HEK293 (cell line): ENCODE results near the gene VRTN.

Source experiments
- CTCF ChIA-PET: fragments of 350-600 bp; formaldehyde crosslinking; extraction: SDS; loops from one replicate; lab custom pipeline; 2021; ENCODE audit warnings: antibody characterized with exemption; lab: Yijun Ruan, JAX
- POLR2A ChIA-PET: fragments of 300-600 bp; formaldehyde crosslinking; extraction: SDS; loops from one replicate; lab custom pipeline; 2020; ENCODE audit warnings: antibody characterized with exemption, inconsistent platforms; lab: Yijun Ruan, JAX
- H3K27ac ChIP-seq: fragments of 200-500 bp; sonication (Bioruptor generic); 2 replicates; pipeline ENCODE4 v1.5.1; 2014; ENCODE audit warnings: low read depth, low read length, control low read depth, inconsistent platforms; ENCODE audit errors: extremely low read depth
- H3K36me3 ChIP-seq, 2 experiments: fragments of 200-500 bp in 1 of 2; sonication (Bioruptor generic) in 1 of 2; 1 replicate in 1 of 2; 2 replicates in 1 of 2; pipeline ENCODE4 v1.5.1; 2014 to 2017; ENCODE audit warnings: inconsistent platforms in 2 of 2, low read length in 2 of 2; ENCODE audit not compliant: control insufficient read depth in 2 of 2, insufficient read depth in 1 of 2
- H3K4me1 ChIP-seq: fragments of 200-500 bp; sonication (Bioruptor generic); 2 replicates; pipeline ENCODE4 v1.5.1; 2014; ENCODE audit warnings: mild to moderate bottlenecking, low read length, inconsistent platforms; ENCODE audit not compliant: control insufficient read depth, insufficient read depth
- H3K4me3 ChIP-seq: 2 replicates; pipeline ENCODE4 v1.5.1; 2011; ENCODE audit warnings: low read depth, mild to moderate bottlenecking, control low read depth, low read length, moderate library complexity
- H3K9me3 ChIP-seq: fragments of 200-500 bp; sonication (Bioruptor generic); 2 replicates; pipeline ENCODE4 v1.5.1; 2014; ENCODE audit warnings: low read depth, low read length, inconsistent platforms; ENCODE audit not compliant: control insufficient read depth, insufficient read depth
- BCL11A ChIP-seq: fragments of 450-650 bp; formaldehyde crosslinking; IDR thresholded peaks from 2 replicates; pipeline ENCODE4 v1.5.1; 2016; ENCODE audit warnings: low read depth, missing biosample characterization, missing genetic modification characterization
- INSM2 ChIP-seq: fragments of 450-650 bp; formaldehyde crosslinking; IDR thresholded peaks from 2 replicates; pipeline ENCODE4 v1.5.1; 2016; ENCODE audit warnings: missing biosample characterization, missing genetic modification characterization
- KLF10 ChIP-seq: fragments of 450-650 bp; IDR thresholded peaks from 2 replicates; pipeline ENCODE4 v1.5.1; 2018; ENCODE audit warnings: missing biosample characterization, mild to moderate bottlenecking, missing genetic modification characterization
- SP7 ChIP-seq: fragments of 450-650 bp; formaldehyde crosslinking; IDR thresholded peaks from 2 replicates; pipeline ENCODE4 v1.5.1; 2016; ENCODE audit warnings: missing biosample characterization, missing genetic modification characterization
- ZBTB10 ChIP-seq: fragments of 450-650 bp; formaldehyde crosslinking; IDR thresholded peaks from 2 replicates; pipeline ENCODE4 v1.5.1; 2016; ENCODE audit warnings: missing biosample characterization, missing genetic modification characterization
- ZBTB26 ChIP-seq: fragments of 450-650 bp; formaldehyde crosslinking; optimal IDR thresholded peaks from 2 replicates; pipeline ENCODE3; 2016; ENCODE audit warnings: missing biosample characterization, mild to moderate bottlenecking, missing genetic modification characterization
- ZBTB48 ChIP-seq: fragments of 450-650 bp; formaldehyde crosslinking; IDR thresholded peaks from 2 replicates; pipeline ENCODE4 v1.5.1; 2016; ENCODE audit warnings: missing biosample characterization, missing genetic modification characterization
- ZNF16 ChIP-seq: fragments of 450-650 bp; formaldehyde crosslinking; IDR thresholded peaks from 2 replicates; pipeline ENCODE4 v1.5.1; 2016; ENCODE audit warnings: low read depth, missing biosample characterization, missing genetic modification characterization
- ZNF175 ChIP-seq: fragments of 450-650 bp; formaldehyde crosslinking; IDR thresholded peaks from 2 replicates; pipeline ENCODE4 v1.5.1; 2016; ENCODE audit warnings: missing biosample characterization, missing genetic modification characterization
- ZNF24 ChIP-seq: fragments of 450-650 bp; formaldehyde crosslinking; IDR thresholded peaks from 2 replicates; pipeline ENCODE4 v1.5.1; 2016; ENCODE audit warnings: missing biosample characterization, missing genetic modification characterization
- ZNF280C ChIP-seq: fragments of 450-650 bp; formaldehyde crosslinking; IDR thresholded peaks from 2 replicates; pipeline ENCODE4 v1.5.1; 2016; ENCODE audit warnings: missing biosample characterization, missing genetic modification characterization
- ZNF280D ChIP-seq: fragments of 450-650 bp; formaldehyde crosslinking; IDR thresholded peaks from 2 replicates; pipeline ENCODE4 v1.5.1; 2016; ENCODE audit warnings: missing biosample characterization, missing genetic modification characterization
- ZNF341 ChIP-seq: fragments of 450-650 bp; formaldehyde crosslinking; IDR thresholded peaks from 2 replicates; pipeline ENCODE4; 2016; ENCODE audit warnings: low read depth, missing biosample characterization, missing genetic modification characterization
- ZNF426 ChIP-seq: fragments of 450-650 bp; formaldehyde crosslinking; IDR thresholded peaks from 2 replicates; pipeline ENCODE4 v1.5.1; 2017; ENCODE audit warnings: missing biosample characterization, missing genetic modification characterization, mild to moderate bottlenecking, inconsistent platforms, moderate library complexity
- ZNF560 ChIP-seq: fragments of 450-650 bp; formaldehyde crosslinking; IDR thresholded peaks from 2 replicates; pipeline ENCODE4 v1.5.1; 2017; ENCODE audit warnings: missing biosample characterization, missing genetic modification characterization, borderline replicate concordance
- ZNF585B ChIP-seq: fragments of 450-650 bp; formaldehyde crosslinking; IDR thresholded peaks from 2 replicates; pipeline ENCODE4 v1.5.1; 2016; ENCODE audit warnings: missing biosample characterization, missing genetic modification characterization
- ZNF658 ChIP-seq: fragments of 450-650 bp; formaldehyde crosslinking; IDR thresholded peaks from 2 replicates; pipeline ENCODE4; 2016; ENCODE audit warnings: missing biosample characterization, missing genetic modification characterization
- ZNF677 ChIP-seq: fragments of 450-650 bp; IDR thresholded peaks from 2 replicates; pipeline ENCODE4 v1.5.0; 2018; ENCODE audit warnings: missing biosample characterization, mild to moderate bottlenecking, missing genetic modification characterization, moderate library complexity
- ZNF704 ChIP-seq: fragments of 450-650 bp; formaldehyde crosslinking; IDR thresholded peaks from 2 replicates; pipeline ENCODE4 v1.5.1; 2016; ENCODE audit warnings: missing biosample characterization, missing genetic modification characterization
- ZNF768 ChIP-seq: fragments of 450-650 bp; formaldehyde crosslinking; IDR thresholded peaks from 2 replicates; pipeline ENCODE4 v1.5.1; 2018; ENCODE audit warnings: missing biosample characterization, mild to moderate bottlenecking, missing genetic modification characterization

The VRTN gene

GRCh38 chr14:74348241-74348734 lies at the start of gene VRTN:
Gene VRTN (plus strand): TSS chr14:74348471. CDS start chr14:74356784, 8,313 bp downstream.
- POLR2A ChIA-PET = interaction anchor here (0.6 kb wide), 1 partner anchor 58 kb away, joined by 4 read pairs; no protein-coding TSS in a partner anchor
- no peak for TF ChIP-seq ZNF658 (tag by site-specific recombination)
- TF ChIP-seq ZNF280D = no peak
- no peak for TF ChIP-seq ZBTB10 (tag by site-specific recombination)
- TF ChIP-seq ZNF560 = no peak
- TF ChIP-seq ZNF677 (tag by site-specific recombination) = no peak
- no peak for TF ChIP-seq ZNF16 (tag by site-specific recombination)
- no peak for TF ChIP-seq ZNF585B (tag by site-specific recombination)
- no peak for TF ChIP-seq ZNF704 (tag by site-specific recombination)
- TF ChIP-seq ZNF24 (tag by site-specific recombination) = no peak
- TF ChIP-seq ZNF426 = no peak
- no peak for TF ChIP-seq ZNF341
- no peak for TF ChIP-seq ZNF280C (tag by site-specific recombination)
- TF ChIP-seq SP7 (tag by site-specific recombination) = no peak
- TF ChIP-seq ZNF768 (tag by site-specific recombination) = no peak
- TF ChIP-seq BCL11A (tag by site-specific recombination) = no peak
- TF ChIP-seq ZNF175 = no peak
- TF ChIP-seq KLF10 (tag by site-specific recombination) = no peak
- no peak for TF ChIP-seq ZBTB48
- no peak for TF ChIP-seq ZBTB26 (tag by site-specific recombination)
- TF ChIP-seq INSM2 (tag by site-specific recombination) = no peak
- TF ChIP-seq, all 188 proteins: peak for 0
- Histone ChIP-seq H3K4me1 (peaks cover 5% of the 10 kb centered on the region; the same call in 1 of the 2 replicates), H3K4me3 (no peak within 1 kb of the TSS), H3K36me3 (no peaks in the 10 kb centered on the region), H3K27ac (no peak within 1 kb of the TSS), H3K9me3 (no peaks in the 10 kb centered on the region)
- CTCF ChIA-PET = interaction anchor here (0.7 to 0.9 kb wide), 3 partner anchors 24 to 225 kb away, joined by 3 to 4 read pairs (median 3); no protein-coding TSS in a partner anchor
